GM19193 (cell line): ENCODE results near the gene ANXA4.

Experiments
- POLR2A ChIP-seq: IDR thresholded peaks from 4 replicates; pipeline ENCODE4 v1.6.1; 2011; ENCODE audit not compliant: insufficient read depth, insufficient read length; ENCODE audit errors: extremely low read depth

Gene ANXA4

GRCh38 chr2:69811591-69811990, 69.7 kb downstream of the ANXA4 start:
- no peak for TF ChIP-seq POLR2A

- TF ChIP-seq POLR2A = no peak
Measured at GRCh38 chr2:69815717-69816116, 73.8 kb downstream of the ANXA4 start.

GRCh38 chr2:69816923-69817542, 75.1 kb downstream of the ANXA4 start:
- TF ChIP-seq POLR2A = no peak

GRCh38 chr2:69817729-69818501, 76.0 kb downstream of the ANXA4 start:
- no peak for TF ChIP-seq POLR2A

GRCh38 chr2:69827796-69828540, 86.0 kb downstream of the ANXA4 start:
- no peak for TF ChIP-seq POLR2A

- TF ChIP-seq POLR2A = no peak
Measured at GRCh38 chr2:69828938-69829255, 87.0 kb downstream of the ANXA4 start.

- peak; percentile 83 for TF ChIP-seq POLR2A
Measured at GRCh38 chr2:69829256-69830044, 87.5 kb downstream of the ANXA4 start, which contains the start of gene GMCL1. GMCL1 (plus strand) TSS chr2:69829660; CDS start chr2:69829893, 233 bp downstream.

- TF ChIP-seq POLR2A = no peak
Measured at GRCh38 chr2:69830045-69830905, 88.3 kb downstream of the ANXA4 start.

GRCh38 chr2:69831354-69831905, 89.5 kb downstream of the ANXA4 start:
- no peak for TF ChIP-seq POLR2A

- TF ChIP-seq POLR2A = no peak
Measured at GRCh38 chr2:69833752-69834151, 91.8 kb downstream of the ANXA4 start.

GRCh38 chr2:69835666-69836065, 93.7 kb downstream of the ANXA4 start:
- no peak for TF ChIP-seq POLR2A

GRCh38 chr2:69836316-69836715, 94.4 kb downstream of the ANXA4 start:
- TF ChIP-seq POLR2A = no peak

GRCh38 chr2:69837533-69837932, 95.6 kb downstream of the ANXA4 start:
- TF ChIP-seq POLR2A = no peak

GRCh38 chr2:69843993-69844392, 102.1 kb downstream of the ANXA4 start:
- TF ChIP-seq POLR2A = no peak
